Adrenal gland (tissue), 12 donors: ENCODE measurements around the gene ZBTB44. TPM values are rescaled to one million over a fixed set of nuclear protein-coding genes. Genes with fewer than 3 reads are reported as not detected.

Experiments
- DNase-seq, 7 donors: peaks; one replicate each; pipeline ENCODE4 v3.0.0-alpha.2; 2019 to 2020
- H3K27ac ChIP-seq, 5 donors: fragments of 200-600 bp; sonication (generic) in 4 of 5; 1 replicate in 3 of 5; 2 replicates in 2 of 5; pipeline versions ENCODE4 v1.5.1 to v1.8.0; 2016 to 2020; ENCODE audit warnings: mild to moderate bottlenecking in 1 of 5
- H3K27me3 ChIP-seq: fragments of 200-600 bp; 2 replicates; pipeline ENCODE4 v1.8.0; 2021
- H3K36me3 ChIP-seq, 2 donors: fragments of 200-600 bp; replicated peaks in 1 of 2; 1 replicate in 1 of 2; 2 replicates in 1 of 2; pipeline versions ENCODE4 v1.5.1 to v1.8.0; 2018 to 2022
- H3K4me1 ChIP-seq, 2 donors: fragments of 200-600 bp; replicated peaks in 1 of 2; 1 replicate in 1 of 2; 2 replicates in 1 of 2; pipeline versions ENCODE4 v1.5.1 to v1.8.0; 2018 to 2021
- H3K4me3 ChIP-seq, 4 donors: fragments of 200-600 bp; sonication (generic) in 3 of 4; one replicate each; pipeline ENCODE4 v1.5.1; 2016 to 2018
- H3K9me3 ChIP-seq, 3 donors: fragments of 200-600 bp; sonication (generic) in 1 of 3; replicated peaks in 1 of 3; 1 replicate in 2 of 3; 2 replicates in 1 of 3; pipeline versions ENCODE4 v1.5.1 to v1.8.0; 2016 to 2021
- CTCF ChIP-seq, 6 experiments: fragments of 450-650 bp in 4 of 6; fragments of 200-600 bp in 2 of 6; sonication (generic) in 1 of 6; IDR thresholded peaks; 1 replicate in 5 of 6; 2 replicates in 1 of 6; pipeline versions ENCODE4 v1.5.1 to v1.8.0; 2016 to 2021; ENCODE audit warnings: antibody characterized with exemption in 6 of 6, mild to moderate bottlenecking in 2 of 6, moderate library complexity in 1 of 6
- POLR2A ChIP-seq, 2 donors: fragments of 450-650 bp; IDR thresholded peaks; one replicate each; pipeline ENCODE4 v1.6.1; 2017; ENCODE audit warnings: antibody characterized with exemption in 2 of 2, mild to moderate bottlenecking in 2 of 2, moderate library complexity in 1 of 2
- WGBS, 4 donors: extraction: QIAGEN DNeasy Blood & Tissue Kit in 2 of 4; methylation state at CpG; one replicate each; pipeline versions ENCODE4 v1.1.5 to v1.1.7; 2013 to 2017; 5-methylcytosine and 5-hydroxymethylcytosine counted together
- intact Hi-C, 2 donors: fragments of 100-400 bp; cut with DNase I; formaldehyde crosslinking; loops; one replicate each; pipeline versions ENCODE4 v1.14.1 to v1.15.0; 2022 to 2023
- polyA plus RNA-seq, 3 donors: library from polyadenylated mRNA; stranded (reverse); fragments of 200-250 nt in 2 of 3; fragments of 350-450 nt in 1 of 3; fragmentation: Illumina TruSeq in 1 of 3; extraction: RNeasy Lipid Tissue Mini Kit (QIAGEN cat#74804) in 1 of 3; gene quantifications; one replicate each; pipeline ENCODE4 v1.2.3, GENCODE V29; 2013 to 2014
- total RNA-seq, 9 donors: library from RNA; depleted of rRNA in 4 of 9; stranded (reverse); fragments of >200 nt in 4 of 9; fragments of 120-200 nt in 1 of 9; fragmentation: NEBNext Ultra II Directional in 1 of 9; extraction: Animal tissue kit (Norgen Biotek cat#: 25700) in 1 of 9; gene quantifications; one replicate each; pipeline versions ENCODE4 v1.1.0 to v1.2.4, GENCODE V29; 2013 to 2023
- donor health status: healthy with polysubstance abuse.
- donor health status: Bipolar disorder and iron deficiency.
- donor health status: DM: yes; HTN: yes; CAD: no.
- donor health status: DM: no; HTN: no; CAD: no.
- donor health status: DM: no; HTN: no; CAD: no.
- donor health status: DM: yes; HTN: yes; CAD: no.

ZBTB44 gene
- total and polyA plus RNA-seq, 12 donors, result 10.1 to 94.3 (median 39.6) TPM

GRCh38 chr11:130263351-130263750, 51.4 kb downstream of the ZBTB44 start:
- no peak for TF ChIP-seq POLR2A (IDR thresholded peaks at IDR 0.05)
- no peak for TF ChIP-seq CTCF (IDR thresholded peaks at IDR 0.05)
- WGBS, 4 donors, result 87 to 92% (median 90%) methylated on average over 5 of the region's 5 CpGs
- Histone ChIP-seq H3K4me3 (no peak overlapping the region), H3K27me3 (no peaks in the 10 kb centered on the region), H3K9me3 (no peaks in the 10 kb centered on the region), H3K36me3 (no peaks in the 10 kb centered on the region), H3K4me1 (no peaks in the 10 kb centered on the region), H3K27ac (no peak overlapping the region)
- intact Hi-C loops, result no loop called here
- DNase-seq, result no peak

- WGBS, 4 donors, result 89 to 93% (median 91%) methylated on average over 4 of the region's 4 CpGs
- H3K27me3 ChIP-seq, result no peaks in the 10 kb centered on the region
- no peak overlapping the region for H3K4me3 ChIP-seq
- H3K27ac ChIP-seq, result no peak overlapping the region
- H3K36me3 ChIP-seq, result no peaks in the 10 kb centered on the region
- no peak for DNase-seq
- TF ChIP-seq CTCF (IDR thresholded peaks at IDR 0.05) (no peak), POLR2A (IDR thresholded peaks at IDR 0.05) (no peak)
- intact Hi-C loops, result no loop called here
- H3K4me1 ChIP-seq, result no peaks in the 10 kb centered on the region
- H3K9me3 ChIP-seq, result no peaks in the 10 kb centered on the region
Measured at GRCh38 chr11:130262424-130262823, 52.3 kb downstream of the ZBTB44 start.

- 84 to 92% (median 89%) methylated on average over 5 of the region's 5 CpGs for WGBS, 4 donors
- DNase-seq, result no peak
- Histone ChIP-seq H3K27me3 (no peaks in the 10 kb centered on the region), H3K36me3 (no peaks in the 10 kb centered on the region), H3K4me1 (no peaks in the 10 kb centered on the region), H3K27ac (no peak overlapping the region), H3K4me3 (no peak overlapping the region), H3K9me3 (no peaks in the 10 kb centered on the region)
- TF ChIP-seq CTCF (IDR thresholded peaks at IDR 0.05), result no peak
- no peak for TF ChIP-seq POLR2A (IDR thresholded peaks at IDR 0.05)
- intact Hi-C loops, result no loop called here
Measured at GRCh38 chr11:130261571-130261970, 53.1 kb downstream of the ZBTB44 start.

- intact Hi-C loops, result no loop called here
- Histone ChIP-seq H3K4me3 (no peak overlapping the region), H3K27me3 (no peaks in the 10 kb centered on the region), H3K36me3 (no peaks in the 10 kb centered on the region), H3K27ac (no peak overlapping the region), H3K9me3 (no peaks in the 10 kb centered on the region), H3K4me1 (no peaks in the 10 kb centered on the region)
- WGBS, 4 donors, result 95 to 98% (median 95%) methylated on average over 6 of the region's 6 CpGs
- no peak for DNase-seq
- TF ChIP-seq CTCF (IDR thresholded peaks at IDR 0.05) (no peak), POLR2A (IDR thresholded peaks at IDR 0.05) (no peak)
Measured at GRCh38 chr11:130260742-130261141, 54.0 kb downstream of the ZBTB44 start.
